Fibroblast of lung (primary cell): ENCODE data around the gene SEMA3D.

ENCODE experiments used
- CTCF ChIP-seq, 2 donors: IDR thresholded peaks in 1 of 2; conservative IDR thresholded peaks in 1 of 2; 1 replicate in 1 of 2; 2 replicates in 1 of 2; pipeline ENCODE4 v1.5.1; 2011 to 2012; ENCODE audit warnings: low read length in 2 of 2, control low read depth in 1 of 2, inconsistent platforms in 1 of 2, low read depth in 1 of 2, mild to moderate bottlenecking in 1 of 2
- EZH2 ChIP-seq: IDR thresholded peaks from 2 replicates; pipeline ENCODE4 v1.5.1; 2012; ENCODE audit warnings: low read length, control low read depth, mild to moderate bottlenecking; ENCODE audit errors: missing control alignments

- TF ChIP-seq EZH2, result no peak
- no peak for TF ChIP-seq CTCF (conservative IDR thresholded peaks at IDR 0.05 in 1 of 2, IDR thresholded peaks at IDR 0.05 in 1 of 2; ENCODE audit: low read depth in 1 of 2, low read length in 2 of 2)
These were observed 85.5 kb downstream of the SEMA3D start for GRCh38 chr7:85101347-85101746.
